Stimulated activated CD4-positive, alpha-beta T cell treated with anti-CD3 and anti-CD28 coated beads, Interleukin-15, amount 100 ng/mL, for 48 hours (primary cell): Measurements from ENCODE around the gene TEF.
A peak's percentile ranks its signal among the peaks of the same experiment; 100 is the strongest.

Experiments
- DNase-seq, 2 donors: peaks; one replicate each; pipeline ENCODE4 v3.0.0-alpha.2; 2020; ENCODE audit warnings: low read depth in 2 of 2

TEF gene

GRCh38 chr22:41354979-41355378, 26.8 kb upstream of the TEF start:
- no peak for DNase-seq

- no peak for DNase-seq
Measured at GRCh38 chr22:41355895-41356294, 25.8 kb upstream of the TEF start.

- DNase-seq: no peak
Measured at GRCh38 chr22:41356430-41357028, 25.2 kb upstream of the TEF start.

- DNase-seq: no peak
Measured at GRCh38 chr22:41357191-41357590, 24.6 kb upstream of the TEF start.

GRCh38 chr22:41358927-41359326, 22.8 kb upstream of the TEF start:
- no peak for DNase-seq

GRCh38 chr22:41359376-41359775, 22.4 kb upstream of the TEF start:
- no peak for DNase-seq

GRCh38 chr22:41360126-41360525, 21.6 kb upstream of the TEF start:
- no peak for DNase-seq

- no peak for DNase-seq
Measured at GRCh38 chr22:41361716-41362310, 19.9 kb upstream of the TEF start.

GRCh38 chr22:41362615-41363014, 19.1 kb upstream of the TEF start:
- no peak for DNase-seq

- DNase-seq: no peak
Measured at GRCh38 chr22:41364233-41364632, 17.5 kb upstream of the TEF start.

- no peak for DNase-seq
Measured at GRCh38 chr22:41364955-41365354, 16.8 kb upstream of the TEF start.

GRCh38 chr22:41365425-41365824, 16.3 kb upstream of the TEF start:
- no peak for DNase-seq

GRCh38 chr22:41366323-41367029, 15.3 kb upstream of the TEF start:
- DNase-seq: no peak

- DNase-seq: no peak
Measured at GRCh38 chr22:41367039-41367679, 14.6 kb upstream of the TEF start.

- DNase-seq: no peak
Measured at GRCh38 chr22:41367680-41368542, 13.8 kb upstream of the TEF start.

- DNase-seq: no peak
Measured at GRCh38 chr22:41368543-41369423, 13.0 kb upstream of the TEF start.

GRCh38 chr22:41369424-41369745, 12.4 kb upstream of the TEF start:
- DNase-seq: no peak

GRCh38 chr22:41369837-41370236, 11.9 kb upstream of the TEF start:
- no peak for DNase-seq

- DNase-seq: no peak
Measured at GRCh38 chr22:41377846-41378245, 3.9 kb upstream of the TEF start.

- DNase-seq: no peak
Measured at GRCh38 chr22:41380993-41381328, 781 bp upstream of the TEF start.

GRCh38 chr22:41382098-41382578, 396 bp downstream of the TEF start:
- DNase-seq: peak; percentile 36 to 40
